Activated naive CD8-positive, alpha-beta T cell treated with anti-CD3 and anti-CD28 coated beads, Interleukin-2, amount 50 U/mL, for 24 hours (primary cell): ENCODE results near the gene KLHL34.

Experiments
- ATAC-seq: fragments of 150-1000 bp; cut with Tn5 transposase; one replicate; pipeline ENCODE4 v1.10.0; 2021
- DNase-seq: peaks from one replicate; pipeline ENCODE4 v3.0.0; 2021
- H3K27ac Mint-ChIP-seq: one replicate; pipeline ENCODE4 v1.8.0; 2021; ENCODE audit warnings: mild to moderate bottlenecking, mixed read lengths
- H3K27me3 Mint-ChIP-seq: one replicate; pipeline ENCODE4 v1.8.0; 2021; ENCODE audit warnings: mixed read lengths
- H3K36me3 Mint-ChIP-seq: one replicate; pipeline ENCODE4 v1.8.0; 2021; ENCODE audit warnings: low read depth, mixed read lengths
- H3K4me1 Mint-ChIP-seq: one replicate; pipeline ENCODE4 v1.8.0; 2021; ENCODE audit warnings: mixed read lengths
- H3K4me3 Mint-ChIP-seq: one replicate; pipeline ENCODE4 v1.8.0; 2021; ENCODE audit warnings: mild to moderate bottlenecking, moderate library complexity, mixed read lengths
- H3K9me3 Mint-ChIP-seq: one replicate; pipeline ENCODE4 v1.8.0; 2021; ENCODE audit warnings: mixed read lengths

Gene KLHL34

DNA sequence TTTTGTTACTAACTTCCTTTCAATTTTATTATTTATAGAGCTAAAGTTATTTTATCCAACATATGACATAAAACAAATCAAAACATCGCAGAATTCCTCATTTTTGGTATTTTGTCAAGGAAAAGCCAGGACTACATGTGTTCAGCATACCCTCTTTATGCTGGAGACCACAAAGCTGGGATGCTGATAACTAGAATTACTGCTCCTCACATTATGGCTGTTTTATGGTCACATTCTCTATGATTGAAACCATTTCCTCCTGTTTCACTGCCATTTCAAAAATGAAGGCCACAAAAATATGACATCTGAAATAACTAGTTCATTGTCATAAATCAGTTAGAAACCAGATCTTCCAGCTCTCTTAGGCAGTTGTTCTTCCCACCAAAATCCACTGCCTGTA, 41.7 kb downstream of the KLHL34 start:
- Mint-ChIP-seq H3K27ac (no peak overlapping the region), H3K4me3 (no peak overlapping the region), H3K36me3 (no peaks in the 10 kb centered on the region), H3K9me3 (no peaks in the 10 kb centered on the region), H3K4me1 (peaks cover 2% of the 10 kb centered on the region), H3K27me3 (no peaks in the 10 kb centered on the region)
- DNase-seq (no peak), ATAC-seq (no peak)

DNA sequence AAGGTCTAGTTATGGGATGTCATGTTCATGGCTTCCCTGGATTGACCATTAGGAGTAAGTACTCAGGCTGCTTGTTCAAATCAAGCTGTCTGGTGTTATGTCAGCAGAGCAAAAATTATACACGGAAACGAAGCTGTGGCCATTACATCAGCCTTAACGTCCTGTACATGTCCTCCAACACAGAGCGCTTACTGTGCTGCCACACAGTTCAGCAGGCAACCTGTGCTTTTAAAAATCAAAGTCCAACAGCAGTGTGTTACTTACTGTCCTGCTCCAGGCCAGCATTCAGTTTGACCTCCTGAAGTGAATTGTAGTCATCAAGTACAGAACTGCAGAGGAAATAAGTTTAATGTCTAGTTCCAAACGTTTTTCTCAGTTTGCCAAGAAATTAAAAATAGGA, 46.0 kb downstream of the KLHL34 start:
- H3K4me3 Mint-ChIP-seq, result no peak overlapping the region
- H3K27me3 Mint-ChIP-seq, result no peaks in the 10 kb centered on the region
- no peak for ATAC-seq
- no peak overlapping the region for H3K27ac Mint-ChIP-seq
- no peaks in the 10 kb centered on the region for H3K4me1 Mint-ChIP-seq
- peaks cover 3% of the 10 kb centered on the region for H3K36me3 Mint-ChIP-seq
- no peaks in the 10 kb centered on the region for H3K9me3 Mint-ChIP-seq
- DNase-seq, result no peak

DNA sequence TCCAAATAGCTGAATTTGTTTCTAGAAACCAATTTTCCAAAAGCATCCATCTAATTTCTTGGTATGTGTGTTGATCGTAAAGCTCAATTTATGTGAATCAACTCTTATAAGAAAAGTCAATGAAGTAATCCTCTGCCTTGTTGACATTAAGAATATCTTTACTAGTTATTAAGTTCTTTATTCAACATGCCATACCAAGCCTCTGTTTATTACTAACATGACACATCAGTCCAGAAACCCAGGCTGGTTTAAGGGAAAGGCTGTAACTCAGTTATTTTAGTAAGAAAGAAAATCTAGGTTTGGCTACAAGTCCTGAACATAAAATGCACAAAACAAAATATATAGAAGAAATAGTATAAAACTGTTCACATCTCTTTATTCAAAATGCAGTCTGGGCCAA, 48.0 kb downstream of the KLHL34 start:
- no peak for DNase-seq
- H3K36me3 Mint-ChIP-seq, result peaks cover 7% of the 10 kb centered on the region

DNA sequence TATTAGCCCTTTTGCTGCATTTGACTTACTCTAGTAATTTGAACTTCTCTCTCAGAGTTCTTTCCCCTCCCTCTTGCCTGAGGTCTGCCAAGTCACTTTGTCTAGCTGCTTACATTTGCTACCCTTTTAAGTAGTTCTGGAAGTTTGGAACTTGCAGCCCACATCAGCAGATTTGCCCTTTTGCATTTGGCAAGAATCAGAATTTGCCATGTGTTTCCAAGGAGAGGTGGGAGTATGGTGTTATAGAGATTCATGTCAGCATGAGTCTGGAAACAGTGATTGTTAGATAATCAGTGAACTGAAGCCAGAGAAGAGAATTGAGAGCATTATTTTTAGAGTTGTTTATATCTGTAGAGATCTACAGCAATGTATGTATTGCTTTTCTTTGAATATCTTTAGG, 52.1 kb downstream of the KLHL34 start:
- peaks cover 7% of the 10 kb centered on the region for H3K36me3 Mint-ChIP-seq
- no peak overlapping the region for H3K4me3 Mint-ChIP-seq
- ATAC-seq (no peak), DNase-seq (no peak)
- H3K27ac Mint-ChIP-seq, result no peak overlapping the region
- H3K4me1 Mint-ChIP-seq, result no peaks in the 10 kb centered on the region
- H3K27me3 Mint-ChIP-seq, result no peaks in the 10 kb centered on the region
- no peaks in the 10 kb centered on the region for H3K9me3 Mint-ChIP-seq

More for the DNA sequence above, 48.0 kb downstream of the KLHL34 start:
- Mint-ChIP-seq H3K4me1 (no peaks in the 10 kb centered on the region), H3K27me3 (no peaks in the 10 kb centered on the region), H3K4me3 (no peak overlapping the region), H3K9me3 (no peaks in the 10 kb centered on the region), H3K27ac (no peak overlapping the region)
- no peak for ATAC-seq
